ENCODE measurements around the gene ITPKB. TPM values are rescaled to one million over a fixed set of nuclear protein-coding genes. Genes with fewer than 3 reads are reported as not detected.

ITPKB gene
- total RNA-seq, 5 donors from 2014 or later (not counting 1 experiment from before 2014, with no cell fraction given), result 153 to 351 (median 179) TPM

DNA sequence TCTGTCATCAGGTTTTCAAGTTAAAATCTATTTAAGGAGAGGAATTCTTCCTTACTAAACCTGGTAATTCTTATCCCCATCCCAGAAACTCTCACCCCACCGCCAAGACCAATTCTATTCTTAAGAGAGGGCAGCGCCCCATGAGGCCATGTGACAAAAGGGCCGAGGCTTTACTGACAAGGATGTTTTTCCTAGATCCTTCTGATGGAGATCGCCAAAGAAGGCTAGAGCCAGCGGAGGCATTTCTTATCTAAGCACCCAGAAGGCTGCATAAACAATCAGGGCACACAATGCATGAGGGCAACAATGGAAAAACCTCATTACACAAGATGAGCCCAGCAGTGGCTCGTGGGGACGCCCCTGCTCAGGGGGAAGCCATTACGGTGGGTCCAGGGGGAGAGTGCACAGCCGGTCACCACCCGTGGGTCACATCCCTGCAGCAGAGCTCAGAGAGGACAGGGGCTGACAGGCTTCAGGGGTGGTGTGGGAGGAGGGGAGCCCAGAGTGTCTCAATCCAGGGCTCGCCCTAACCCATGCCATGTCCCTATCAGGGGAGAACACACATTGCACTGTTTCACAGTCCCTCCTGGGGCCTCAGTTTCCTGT lies 88.7 kb downstream of the ITPKB start:
- Mint-ChIP-seq H3K27me3 (no peaks in the 10 kb centered on the region), H3K27ac (peak overlapping the region in 1 of 2 donors; percentile 88), H3K9me3 (no peaks in the 10 kb centered on the region), H3K36me3 (peaks cover 26% of the 10 kb centered on the region), H3K4me1 (peaks cover 41 to 61% (median 56%) of the 10 kb centered on the region in 3 donors), H3K4me3 (peak overlapping the region in 1 of 3 donors; percentile 52)
- WGBS (ENCODE audit: insufficient coverage), result 86% methylated on average over 4 of the region's 11 CpGs
- DNase-seq, result no peak
- no peaks in the 10 kb centered on the region for H3K9me3 ChIP-seq
- H3K27me3 ChIP-seq (replicated peaks in 1 of 2; ENCODE audit: control insufficient read depth in 2 of 2, extremely low read depth in 1 of 2, insufficient read depth in 2 of 2, low read length in 1 of 2), result no peaks in the 10 kb centered on the region
- ChIA-PET POLR2A (interaction anchor here in 1 of 2 donors (0.7 kb wide), 1 partner anchor 84 kb away, joined by 3 read pairs; no protein-coding TSS in a partner anchor), CTCF (interaction anchor here (1.4 to 1.8 kb wide), 2 partner anchors 37 kb away, joined by 4 to 8 read pairs; no protein-coding TSS in a partner anchor)
- no peak for ATAC-seq (replicated peaks in 1 of 4)
- H3K27ac ChIP-seq (ENCODE audit: low read length), result no peak overlapping the region
- peaks cover 13 to 41% of the 10 kb centered on the region in 2 donors for H3K36me3 ChIP-seq (ENCODE audit: control insufficient read depth in 2 of 2, extremely low read depth in 1 of 2, insufficient read depth in 1 of 2, low read length in 1 of 2)
- no peak overlapping the region for H3K4me3 ChIP-seq (ENCODE audit: control insufficient read depth in 1 of 2, extremely low read depth in 1 of 2, low read length in 1 of 2)
- peaks cover 40 to 50% of the 10 kb centered on the region in 2 experiments for H3K4me1 ChIP-seq (ENCODE audit: control insufficient read depth in 1 of 2, extremely low read depth in 1 of 2, insufficient read depth in 2 of 2, low read length in 2 of 2)

DNA sequence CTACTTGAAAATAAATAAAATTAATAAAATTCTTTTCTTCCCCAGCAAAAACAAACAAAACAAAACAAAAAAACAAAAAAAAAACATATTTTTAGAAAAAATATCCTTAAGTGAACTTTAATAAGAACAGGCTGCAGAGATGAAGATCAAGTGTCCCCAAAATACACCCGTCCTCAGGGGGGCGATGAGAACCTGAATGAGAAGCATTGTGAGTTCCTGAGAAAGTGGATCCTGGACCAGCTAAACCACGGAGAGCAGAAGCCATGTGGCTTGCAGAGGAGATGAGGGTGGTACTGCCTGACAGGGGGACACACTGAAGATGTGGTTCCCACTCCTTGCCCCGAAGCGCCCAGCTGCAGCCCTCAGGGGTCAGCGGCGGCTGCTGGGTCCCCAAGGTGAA lies 89.3 kb downstream of the ITPKB start:
- Histone ChIP-seq H3K4me1 (ENCODE audit: control insufficient read depth in 1 of 2, extremely low read depth in 1 of 2, insufficient read depth in 2 of 2, low read length in 2 of 2) (peaks cover 45 to 50% of the 10 kb centered on the region in 2 experiments), H3K27ac (ENCODE audit: low read length) (no peak overlapping the region), H3K4me3 (ENCODE audit: control insufficient read depth in 1 of 2, extremely low read depth in 1 of 2, low read length in 1 of 2) (no peak overlapping the region), H3K9me3 (no peaks in the 10 kb centered on the region), H3K27me3 (replicated peaks in 1 of 2; ENCODE audit: control insufficient read depth in 2 of 2, extremely low read depth in 1 of 2, insufficient read depth in 2 of 2, low read length in 1 of 2) (no peaks in the 10 kb centered on the region), H3K36me3 (ENCODE audit: control insufficient read depth in 2 of 2, extremely low read depth in 1 of 2, insufficient read depth in 1 of 2, low read length in 1 of 2) (peaks cover 13 to 47% of the 10 kb centered on the region in 2 donors)
- Mint-ChIP-seq H3K4me1 (peaks cover 46 to 66% (median 61%) of the 10 kb centered on the region in 3 donors), H3K9me3 (no peaks in the 10 kb centered on the region), H3K4me3 (peak overlapping the region in 1 of 3 donors; percentile 52), H3K27ac (no peak overlapping the region), H3K27me3 (no peaks in the 10 kb centered on the region), H3K36me3 (peaks cover 26% of the 10 kb centered on the region)
- DNase-seq (peak in 22 of 35 experiments; percentile 34 to 67 (median 53)), ATAC-seq (replicated peaks in 1 of 4) (no peak)
- WGBS (ENCODE audit: insufficient coverage), result 75% methylated on average over 4 of the region's 7 CpGs
- ChIA-PET POLR2A (interaction anchor here in 1 of 2 donors (0.7 kb wide), 1 partner anchor 85 kb away, joined by 3 read pairs; no protein-coding TSS in a partner anchor), CTCF (interaction anchor here in 1 of 2 donors (0.7 to 1.8 kb wide), 2 partner anchors 11 to 38 kb away, joined by 3 to 8 read pairs; no protein-coding TSS in a partner anchor)

DNA sequence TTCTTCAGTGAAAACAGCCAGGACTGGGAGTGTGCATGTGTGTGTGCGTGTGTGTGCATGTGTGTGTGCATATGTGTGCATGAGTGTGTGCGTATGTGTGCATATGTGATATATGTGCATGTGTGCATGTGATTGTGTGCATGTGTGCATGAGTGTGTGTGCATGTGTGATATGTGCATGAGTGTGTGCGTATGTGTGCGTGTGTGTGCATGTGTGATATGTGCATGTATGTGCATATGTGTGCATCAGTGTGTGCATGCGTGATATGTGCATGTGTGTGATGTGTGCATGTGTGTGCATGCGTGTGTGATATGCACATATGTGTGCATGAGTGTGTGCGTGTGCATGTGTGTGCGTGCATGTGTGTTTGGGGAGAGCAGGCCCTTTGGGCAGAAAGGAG lies 89.8 kb downstream of the ITPKB start:
- POLR2A ChIA-PET, result no interaction called here
- H3K4me3 Mint-ChIP-seq, result peak overlapping the region in 1 of 3 donors; percentile 52

DNA sequence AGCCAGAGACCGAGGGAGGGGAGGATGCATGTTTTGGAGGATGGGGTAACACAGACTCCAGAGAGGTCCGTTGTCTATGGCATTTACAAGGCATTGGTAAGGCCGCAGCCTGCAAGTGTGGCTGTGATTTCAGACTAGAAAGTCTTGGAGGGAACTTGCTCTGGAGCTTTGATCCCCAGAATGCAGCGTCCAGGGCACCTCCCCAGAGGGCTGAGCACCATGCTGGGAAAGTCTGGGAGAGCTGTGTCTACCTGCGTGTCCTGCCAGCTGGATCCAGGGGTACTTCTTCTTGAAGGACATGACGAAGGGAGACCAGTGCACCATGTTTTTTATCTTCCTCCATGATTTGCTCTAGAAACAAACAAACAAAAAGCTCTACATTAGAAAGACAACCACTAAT lies 90.7 kb downstream of the ITPKB start:
- ChIA-PET POLR2A (interaction anchor here in 1 of 2 donors (0.6 kb wide), 1 partner anchor 73 kb away, joined by 8 read pairs; no protein-coding TSS in a partner anchor), CTCF (interaction anchor here in 1 of 2 donors (1.8 kb wide), 1 partner anchor 39 kb away, joined by 8 read pairs; no protein-coding TSS in a partner anchor)
- H3K4me1 ChIP-seq (ENCODE audit: control insufficient read depth in 1 of 2, extremely low read depth in 1 of 2, insufficient read depth in 2 of 2, low read length in 2 of 2), result peaks cover 49 to 59% of the 10 kb centered on the region in 2 experiments
- no peak overlapping the region for H3K4me3 Mint-ChIP-seq
- H3K9me3 ChIP-seq, result no peaks in the 10 kb centered on the region
- peak overlapping the region; percentile 50 to 91 for H3K27ac Mint-ChIP-seq
- no peak for DNase-seq
- H3K27me3 ChIP-seq (replicated peaks in 1 of 2; ENCODE audit: control insufficient read depth in 2 of 2, extremely low read depth in 1 of 2, insufficient read depth in 2 of 2, low read length in 1 of 2), result no peaks in the 10 kb centered on the region
- no peak overlapping the region for H3K27ac ChIP-seq (ENCODE audit: low read length)
- no peak overlapping the region for H3K4me3 ChIP-seq (ENCODE audit: control insufficient read depth in 1 of 2, extremely low read depth in 1 of 2, low read length in 1 of 2)
- 98% methylated on average over 4 of the region's 6 CpGs for WGBS (ENCODE audit: insufficient coverage)
- peaks cover 26% of the 10 kb centered on the region for H3K36me3 Mint-ChIP-seq
- ATAC-seq (replicated peaks in 1 of 4), result no peak
- H3K36me3 ChIP-seq (ENCODE audit: control insufficient read depth in 2 of 2, extremely low read depth in 1 of 2, insufficient read depth in 1 of 2, low read length in 1 of 2), result peaks cover 13 to 55% of the 10 kb centered on the region in 2 donors
- peaks cover 60 to 80% (median 75%) of the 10 kb centered on the region in 3 donors for H3K4me1 Mint-ChIP-seq
- no peaks in the 10 kb centered on the region for H3K9me3 Mint-ChIP-seq
- no peaks in the 10 kb centered on the region for H3K27me3 Mint-ChIP-seq

More for the DNA sequence above, 89.8 kb downstream of the ITPKB start:
- H3K9me3 Mint-ChIP-seq, result no peaks in the 10 kb centered on the region
- Histone ChIP-seq H3K9me3 (no peaks in the 10 kb centered on the region), H3K4me1 (ENCODE audit: control insufficient read depth in 1 of 2, extremely low read depth in 1 of 2, insufficient read depth in 2 of 2, low read length in 2 of 2) (peaks cover 49 to 51% of the 10 kb centered on the region in 2 experiments), H3K4me3 (ENCODE audit: control insufficient read depth in 1 of 2, extremely low read depth in 1 of 2, low read length in 1 of 2) (no peak overlapping the region), H3K36me3 (ENCODE audit: control insufficient read depth in 2 of 2, extremely low read depth in 1 of 2, insufficient read depth in 1 of 2, low read length in 1 of 2) (peaks cover 13 to 50% of the 10 kb centered on the region in 2 donors), H3K27me3 (replicated peaks in 1 of 2; ENCODE audit: control insufficient read depth in 2 of 2, extremely low read depth in 1 of 2, insufficient read depth in 2 of 2, low read length in 1 of 2) (no peaks in the 10 kb centered on the region), H3K27ac (ENCODE audit: low read length) (no peak overlapping the region)
- H3K27ac Mint-ChIP-seq, result peak overlapping the region; percentile 47 to 62
- H3K27me3 Mint-ChIP-seq, result no peaks in the 10 kb centered on the region
- peaks cover 52 to 72% (median 67%) of the 10 kb centered on the region in 3 donors for H3K4me1 Mint-ChIP-seq
- ATAC-seq (replicated peaks in 1 of 4) (no peak), DNase-seq (no peak)
- H3K36me3 Mint-ChIP-seq, result peaks cover 26% of the 10 kb centered on the region
- CTCF ChIA-PET, result interaction anchor here in 1 of 2 donors (0.7 to 1.8 kb wide), 2 partner anchors 10 to 38 kb away, joined by 3 to 8 read pairs; no protein-coding TSS in a partner anchor
- WGBS (ENCODE audit: insufficient coverage), result 100% methylated on average over 7 of the region's 8 CpGs

DNA sequence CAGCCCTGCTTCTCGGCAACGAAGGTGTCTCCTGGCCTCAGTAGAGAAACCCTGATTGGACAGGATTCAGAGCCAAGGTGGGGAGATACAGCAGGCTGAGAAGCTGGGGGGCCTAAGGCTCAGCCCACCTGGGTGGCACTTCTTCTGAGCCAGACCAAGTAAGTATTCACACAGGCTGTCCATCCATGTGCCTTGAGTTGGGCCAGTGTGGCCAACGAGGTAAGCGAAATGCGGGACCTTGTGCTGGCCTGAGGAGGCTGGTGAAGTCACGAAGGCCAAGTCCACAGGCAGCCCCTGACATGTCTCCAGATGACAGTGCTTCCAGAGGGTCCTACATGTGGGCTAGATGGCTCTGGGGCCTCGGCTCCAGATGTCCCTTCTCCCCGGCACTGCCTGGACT lies 91.4 kb downstream of the ITPKB start:
- ChIA-PET CTCF (interaction anchor here in 1 of 2 donors (0.6 to 1.1 kb wide), 3 partner anchors 42 to 52 kb away, joined by 3 to 4 read pairs (median 3); no protein-coding TSS in a partner anchor), POLR2A (interaction anchor here in 1 of 2 donors (0.6 kb wide), 1 partner anchor 73 kb away, joined by 8 read pairs; no protein-coding TSS in a partner anchor)
- DNase-seq, result no peak
- Mint-ChIP-seq H3K9me3 (no peaks in the 10 kb centered on the region), H3K27me3 (no peaks in the 10 kb centered on the region), H3K27ac (peak overlapping the region; percentile 50 to 91), H3K4me1 (peaks cover 67 to 86% (median 80%) of the 10 kb centered on the region in 3 donors), H3K4me3 (no peak overlapping the region), H3K36me3 (peaks cover 26% of the 10 kb centered on the region)
- H3K4me1 ChIP-seq (ENCODE audit: control insufficient read depth in 1 of 2, extremely low read depth in 1 of 2, insufficient read depth in 2 of 2, low read length in 2 of 2), result peaks cover 46 to 66% of the 10 kb centered on the region in 2 experiments
- no peaks in the 10 kb centered on the region for H3K9me3 ChIP-seq
- WGBS (ENCODE audit: insufficient coverage), result 92% methylated on average over 5 of the region's 8 CpGs
- no peak overlapping the region for H3K4me3 ChIP-seq (ENCODE audit: control insufficient read depth in 1 of 2, extremely low read depth in 1 of 2, low read length in 1 of 2)
- H3K27ac ChIP-seq (ENCODE audit: low read length), result no peak overlapping the region
- H3K36me3 ChIP-seq (ENCODE audit: control insufficient read depth in 2 of 2, extremely low read depth in 1 of 2, insufficient read depth in 1 of 2, low read length in 1 of 2), result peaks cover 15 to 60% of the 10 kb centered on the region in 2 donors
- H3K27me3 ChIP-seq (replicated peaks in 1 of 2; ENCODE audit: control insufficient read depth in 2 of 2, extremely low read depth in 1 of 2, insufficient read depth in 2 of 2, low read length in 1 of 2), result no peaks in the 10 kb centered on the region
- no peak for ATAC-seq (replicated peaks in 1 of 4)

DNA sequence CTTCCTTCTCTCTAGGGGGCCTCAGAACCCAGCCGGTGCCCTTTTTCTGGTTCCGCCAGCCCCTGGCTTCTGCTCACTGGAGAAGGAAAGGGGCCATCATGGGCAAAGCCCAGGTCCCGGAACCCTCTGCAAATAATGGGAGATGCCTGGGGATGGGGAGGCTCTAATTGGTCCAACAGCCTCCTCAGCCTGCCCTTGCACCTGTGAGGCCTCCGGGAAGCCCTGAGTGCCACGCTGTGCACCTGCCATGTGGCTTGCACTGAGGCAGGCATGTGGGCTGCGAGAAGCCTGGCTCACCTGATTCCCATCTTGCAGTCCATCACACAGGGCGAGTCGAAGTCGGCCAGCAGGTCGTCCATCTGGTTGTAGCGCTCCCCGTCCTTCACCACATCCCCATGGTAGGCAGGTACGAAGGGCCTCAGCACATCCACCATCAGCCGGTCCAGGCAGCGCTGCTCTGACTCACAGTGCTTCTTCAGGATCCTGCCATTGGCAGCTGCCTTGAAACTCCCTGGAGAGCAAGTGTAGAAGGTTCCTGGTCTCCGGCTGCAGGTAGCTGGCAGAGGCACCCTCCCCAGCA lies 92.1 kb downstream of the ITPKB start:
- DNase-seq, result no peak

More for the DNA sequence above, 92.1 kb downstream of the ITPKB start:
- WGBS (ENCODE audit: insufficient coverage), result 98% methylated on average over 8 of the region's 16 CpGs
- Mint-ChIP-seq H3K36me3 (peaks cover 26% of the 10 kb centered on the region), H3K27ac (peak overlapping the region; percentile 91 to 96), H3K4me1 (peaks cover 72 to 86% (median 80%) of the 10 kb centered on the region in 3 donors), H3K4me3 (peak overlapping the region in 1 of 3 donors; percentile 73), H3K27me3 (no peaks in the 10 kb centered on the region), H3K9me3 (no peaks in the 10 kb centered on the region)
- Histone ChIP-seq H3K27ac (ENCODE audit: low read length) (peak overlapping the region; percentile 43), H3K9me3 (no peaks in the 10 kb centered on the region), H3K4me3 (ENCODE audit: control insufficient read depth in 1 of 2, extremely low read depth in 1 of 2, low read length in 1 of 2) (no peak overlapping the region), H3K27me3 (replicated peaks in 1 of 2; ENCODE audit: control insufficient read depth in 2 of 2, extremely low read depth in 1 of 2, insufficient read depth in 2 of 2, low read length in 1 of 2) (no peaks in the 10 kb centered on the region), H3K4me1 (ENCODE audit: control insufficient read depth in 1 of 2, extremely low read depth in 1 of 2, insufficient read depth in 2 of 2, low read length in 2 of 2) (peaks cover 46 to 74% of the 10 kb centered on the region in 2 experiments), H3K36me3 (ENCODE audit: control insufficient read depth in 2 of 2, extremely low read depth in 1 of 2, insufficient read depth in 1 of 2, low read length in 1 of 2) (peaks cover 21 to 68% of the 10 kb centered on the region in 2 donors)
- CTCF ChIA-PET, result interaction anchor here in 1 of 2 donors (0.5 to 1.1 kb wide), 3 partner anchors 42 to 1811 kb away, joined by 3 to 4 read pairs (median 3); no protein-coding TSS in a partner anchor
- ATAC-seq (replicated peaks in 1 of 4), result no peak
- POLR2A ChIA-PET, result no interaction called here

Measured in T-cell (primary cell).